Neutrophil (primary cell): ENCODE results near the gene TAF5L.

ENCODE experiments used
- H3K27ac ChIP-seq: fragments of 200-600 bp; sonication (generic); 2 replicates; pipeline ENCODE4 v1.5.1; 2016; ENCODE audit warnings: mild to moderate bottlenecking, moderate library complexity
- H3K27me3 ChIP-seq: fragments of 200-600 bp; sonication (generic); 2 replicates; pipeline ENCODE4 v1.6.0; 2016; ENCODE audit warnings: mild to moderate bottlenecking
- H3K36me3 ChIP-seq: fragments of 200-600 bp; sonication (generic); 2 replicates; pipeline ENCODE4 v1.5.1; 2017
- H3K4me1 ChIP-seq, 2 experiments: fragments of 200-600 bp in 1 of 2; sonication (generic) in 1 of 2; 1 replicate in 1 of 2; 2 replicates in 1 of 2; pipeline versions ENCODE4 v1.5.1 to v1.6.1; 2013 to 2016; ENCODE audit warnings: low read depth in 1 of 2, low read length in 1 of 2, mild to moderate bottlenecking in 1 of 2, moderate library complexity in 1 of 2; ENCODE audit not compliant: control insufficient read depth in 1 of 2, insufficient read depth in 1 of 2
- H3K4me3 ChIP-seq, 2 experiments: fragments of 200-600 bp in 1 of 2; sonication (generic) in 1 of 2; 1 replicate in 1 of 2; 2 replicates in 1 of 2; pipeline ENCODE4 v1.5.1; 2013 to 2016; ENCODE audit warnings: low read depth in 1 of 2, low read length in 1 of 2, mild to moderate bottlenecking in 1 of 2, moderate library complexity in 1 of 2
- H3K9me3 ChIP-seq: fragments of 200-600 bp; sonication (generic); 2 replicates; pipeline ENCODE4 v1.5.1; 2016
- CTCF ChIP-seq: fragments of 200-600 bp; sonication (generic); IDR thresholded peaks from 2 replicates; pipeline ENCODE4 v1.5.1; 2016; ENCODE audit warnings: antibody characterized with exemption

Gene TAF5L

GRCh38 chr1:229642376-229642775 lies 16.5 kb upstream of the TAF5L start:
- no peaks in the 10 kb centered on the region for H3K9me3 ChIP-seq

GRCh38 chr1:229641306-229641705 lies 15.4 kb upstream of the TAF5L start:
- H3K9me3 ChIP-seq, result no peaks in the 10 kb centered on the region
- no peak overlapping the region for H3K27ac ChIP-seq
- no peak for TF ChIP-seq CTCF
- no peaks in the 10 kb centered on the region for H3K27me3 ChIP-seq
- no peak overlapping the region for H3K4me3 ChIP-seq
- peaks cover 5% of the 10 kb centered on the region for H3K36me3 ChIP-seq
- no peaks in the 10 kb centered on the region for H3K4me1 ChIP-seq

More at GRCh38 chr1:229642376-229642775, 16.5 kb upstream of the TAF5L start:
- Histone ChIP-seq H3K36me3 (peaks cover 11% of the 10 kb centered on the region), H3K4me3 (no peak overlapping the region), H3K4me1 (no peaks in the 10 kb centered on the region), H3K27me3 (no peaks in the 10 kb centered on the region), H3K27ac (no peak overlapping the region)
- no peak for TF ChIP-seq CTCF

- H3K36me3 ChIP-seq, result peaks cover 14% of the 10 kb centered on the region
- TF ChIP-seq CTCF, result no peak
Measured at GRCh38 chr1:229640455-229640854, 14.5 kb upstream of the TAF5L start.

GRCh38 chr1:229637746-229638145 lies 11.8 kb upstream of the TAF5L start:
- Histone ChIP-seq H3K4me3 (no peak overlapping the region), H3K27ac (no peak overlapping the region), H3K4me1 (no peaks in the 10 kb centered on the region), H3K9me3 (no peaks in the 10 kb centered on the region), H3K36me3 (peaks cover 14% of the 10 kb centered on the region), H3K27me3 (no peaks in the 10 kb centered on the region)
- TF ChIP-seq CTCF, result no peak

More at GRCh38 chr1:229640455-229640854, 14.5 kb upstream of the TAF5L start:
- Histone ChIP-seq H3K27ac (no peak overlapping the region), H3K4me3 (no peak overlapping the region), H3K27me3 (no peaks in the 10 kb centered on the region), H3K9me3 (no peaks in the 10 kb centered on the region), H3K4me1 (no peaks in the 10 kb centered on the region)

- no peak overlapping the region for H3K4me3 ChIP-seq
- no peaks in the 10 kb centered on the region for H3K4me1 ChIP-seq
- H3K9me3 ChIP-seq, result no peaks in the 10 kb centered on the region
- H3K36me3 ChIP-seq, result peaks cover 14% of the 10 kb centered on the region
- H3K27me3 ChIP-seq, result no peaks in the 10 kb centered on the region
- H3K27ac ChIP-seq, result no peak overlapping the region
- no peak for TF ChIP-seq CTCF
Measured at GRCh38 chr1:229636042-229636441, 10.1 kb upstream of the TAF5L start.

- no peaks in the 10 kb centered on the region for H3K9me3 ChIP-seq
- H3K4me1 ChIP-seq, result no peaks in the 10 kb centered on the region
- H3K4me3 ChIP-seq, result no peak overlapping the region
- H3K27ac ChIP-seq, result no peak overlapping the region
- no peak for TF ChIP-seq CTCF
- H3K27me3 ChIP-seq, result no peaks in the 10 kb centered on the region
- peaks cover 10% of the 10 kb centered on the region for H3K36me3 ChIP-seq
Measured at GRCh38 chr1:229631966-229632365, 6.0 kb upstream of the TAF5L start.
